Erythroblast (primary cell): ENCODE measurements around the gene UBE2O.
A peak's percentile ranks its signal among the peaks of the same experiment; 100 is the strongest.

Experiments
- GATA1 ChIP-seq: IDR thresholded peaks from 2 replicates; pipeline ENCODE4 v1.6.1; 2011; ENCODE audit warnings: low read depth, mild to moderate bottlenecking, control low read depth, low read length, moderate library complexity
- POLR2A ChIP-seq: IDR thresholded peaks from 2 replicates; pipeline ENCODE4 v1.6.1; 2011; ENCODE audit warnings: mild to moderate bottlenecking, low read length

DNA sequence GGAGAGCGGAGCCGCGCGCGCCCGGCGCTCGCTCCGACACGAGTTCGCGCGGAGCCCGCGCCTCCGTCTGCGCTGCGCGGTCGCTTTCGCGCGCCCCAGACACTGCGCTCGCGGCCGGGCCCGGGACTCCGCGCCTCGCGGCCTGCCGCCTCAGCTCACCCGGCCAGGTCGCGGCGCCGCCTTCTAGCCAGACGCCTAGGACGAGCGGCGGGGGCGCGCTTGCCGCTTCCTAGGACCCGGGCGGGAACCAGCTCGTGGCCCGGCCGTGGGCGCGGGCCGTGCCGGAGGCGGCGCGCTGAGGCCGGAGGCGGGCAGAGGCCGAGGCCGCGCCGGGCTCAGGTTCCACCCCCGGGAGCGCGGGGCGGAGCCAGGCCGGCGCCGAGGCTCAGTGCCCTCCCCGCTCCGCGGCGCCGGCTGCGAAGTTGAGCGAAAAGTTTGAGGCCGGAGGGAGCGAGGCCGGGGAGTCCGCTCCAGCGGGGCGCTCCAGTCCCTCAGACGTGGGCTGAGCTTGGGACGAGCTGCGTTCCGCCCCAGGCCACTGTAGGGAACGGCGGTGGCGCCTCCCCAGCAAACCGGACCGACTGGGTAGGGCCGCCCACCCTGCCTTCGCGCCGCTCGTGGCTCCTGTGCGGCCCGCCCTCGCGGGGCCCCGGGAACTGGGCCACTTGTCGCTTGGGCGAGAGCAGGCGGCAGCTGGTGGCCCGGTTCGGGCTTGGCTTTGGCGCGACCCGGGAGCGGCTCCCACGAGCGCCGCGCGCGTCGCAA lies 68.5 kb downstream of the UBE2O start, which contains the start of gene SPHK1:
- TF ChIP-seq POLR2A (peak; percentile 71), GATA1 (no peak)
